ENCODE data around the gene FANCC. TPM values are rescaled to one million over a fixed set of nuclear protein-coding genes. Genes with fewer than 3 reads are reported as not detected.

The FANCC gene
- total RNA-seq, 1 donor = 15.9 TPM

- no peak for DNase-seq (ENCODE audit: low read depth)
- H3K4me3 ChIP-seq (ENCODE audit: low read depth, low read length) = no peak overlapping the region
- TF ChIP-seq CTCF (IDR thresholded peaks at IDR 0.05; ENCODE audit: insufficient read depth, low read length) = no peak
These were observed 191.9 kb downstream of the FANCC start for GRCh38 chr9:95125652-95126051.

GRCh38 chr9:95124582-95125367, 192.7 kb downstream of the FANCC start:
- DNase-seq (ENCODE audit: low read depth) = no peak
- peak; percentile 43 for TF ChIP-seq CTCF (IDR thresholded peaks at IDR 0.05; ENCODE audit: insufficient read depth, low read length)
- H3K4me3 ChIP-seq (ENCODE audit: low read depth, low read length) = no peak overlapping the region

GRCh38 chr9:95120781-95121370, 196.6 kb downstream of the FANCC start:
- no peak overlapping the region for H3K4me3 ChIP-seq (ENCODE audit: low read depth, low read length)
- TF ChIP-seq CTCF (IDR thresholded peaks at IDR 0.05; ENCODE audit: insufficient read depth, low read length) = no peak
- no peak for DNase-seq (ENCODE audit: low read depth)

- DNase-seq (ENCODE audit: low read depth) = peak; percentile 32
- no peak overlapping the region for H3K4me3 ChIP-seq (ENCODE audit: low read depth, low read length)
- TF ChIP-seq CTCF (IDR thresholded peaks at IDR 0.05; ENCODE audit: insufficient read depth, low read length) = no peak
These were observed 198.9 kb downstream of the FANCC start for GRCh38 chr9:95118596-95118995.

- no peak for TF ChIP-seq CTCF (IDR thresholded peaks at IDR 0.05; ENCODE audit: insufficient read depth, low read length)
- DNase-seq (ENCODE audit: low read depth) = peak; percentile 66
- H3K4me3 ChIP-seq (ENCODE audit: low read depth, low read length) = no peak overlapping the region
These were observed 200.7 kb downstream of the FANCC start for GRCh38 chr9:95116808-95117204.

GRCh38 chr9:95116002-95116807, 201.3 kb downstream of the FANCC start:
- DNase-seq (ENCODE audit: low read depth) = no peak
- no peak overlapping the region for H3K4me3 ChIP-seq (ENCODE audit: low read depth, low read length)
- no peak for TF ChIP-seq CTCF (IDR thresholded peaks at IDR 0.05; ENCODE audit: insufficient read depth, low read length)
